Fibroblast of mammary gland (primary cell): ENCODE results near the gene CHPF2.

Experiments
- DNase-seq: peaks from one replicate; pipeline ENCODE4 v3.0.0-alpha.2; 2010; ENCODE audit warnings: low read depth
- H3K4me3 ChIP-seq: 2 replicates; pipeline ENCODE4 v1.5.1; 2011; ENCODE audit warnings: low read depth, mild to moderate bottlenecking, low read length, moderate library complexity; ENCODE audit not compliant: control insufficient read depth
- TF ChIP-seq, protein P1 (sequence below): conservative IDR thresholded peaks from 2 replicates; pipeline ENCODE4 v1.5.1; 2011; ENCODE audit warnings: low read depth, low read length, inconsistent platforms; ENCODE audit not compliant: control insufficient read depth, insufficient read depth

The CHPF2 gene

DNA sequence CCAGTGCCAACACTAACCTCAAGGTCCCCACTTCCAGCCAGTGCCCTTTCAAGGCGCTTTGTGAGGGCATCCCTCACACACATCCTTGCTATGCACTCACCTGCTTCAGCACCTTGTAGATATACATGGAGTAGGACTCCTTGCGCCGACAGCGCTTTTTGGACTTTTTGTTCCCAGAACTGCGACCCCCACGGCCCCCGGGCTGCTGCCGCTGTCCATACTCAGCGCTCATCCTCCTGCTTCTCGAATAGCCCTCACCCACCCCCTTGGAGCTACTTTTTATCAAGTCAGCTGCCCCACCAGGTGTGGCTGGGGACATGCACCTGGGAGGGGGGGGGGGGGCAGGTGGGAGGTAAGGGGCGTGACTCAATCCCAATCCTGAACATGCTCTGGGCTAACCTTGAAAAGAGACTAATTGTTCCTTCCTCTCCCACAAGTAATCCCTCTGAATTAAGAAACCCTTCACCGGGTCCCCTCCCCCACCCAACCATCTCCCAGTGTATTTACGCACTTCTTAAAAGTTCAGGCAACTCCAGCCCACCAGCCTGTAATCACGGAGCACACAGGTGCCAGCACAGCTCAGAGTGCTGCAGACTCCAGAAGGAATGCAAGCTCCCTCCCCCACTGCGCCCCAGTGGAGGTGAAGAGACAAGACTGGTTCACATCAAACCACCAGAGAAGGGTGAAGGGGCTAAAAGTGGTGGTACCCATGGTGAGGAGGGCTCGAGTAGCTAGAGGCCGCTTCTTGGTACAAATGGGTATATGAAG lies 22.0 kb upstream of the CHPF2 start, which contains the start of gene H2BK1:
H2BK1 (minus strand) TSS at position 402 of the 768 bp plus-strand sequence; CDS start at position 232, 170 bp downstream.
- no peak for DNase-seq
- TF ChIP-seq, protein P1, sequence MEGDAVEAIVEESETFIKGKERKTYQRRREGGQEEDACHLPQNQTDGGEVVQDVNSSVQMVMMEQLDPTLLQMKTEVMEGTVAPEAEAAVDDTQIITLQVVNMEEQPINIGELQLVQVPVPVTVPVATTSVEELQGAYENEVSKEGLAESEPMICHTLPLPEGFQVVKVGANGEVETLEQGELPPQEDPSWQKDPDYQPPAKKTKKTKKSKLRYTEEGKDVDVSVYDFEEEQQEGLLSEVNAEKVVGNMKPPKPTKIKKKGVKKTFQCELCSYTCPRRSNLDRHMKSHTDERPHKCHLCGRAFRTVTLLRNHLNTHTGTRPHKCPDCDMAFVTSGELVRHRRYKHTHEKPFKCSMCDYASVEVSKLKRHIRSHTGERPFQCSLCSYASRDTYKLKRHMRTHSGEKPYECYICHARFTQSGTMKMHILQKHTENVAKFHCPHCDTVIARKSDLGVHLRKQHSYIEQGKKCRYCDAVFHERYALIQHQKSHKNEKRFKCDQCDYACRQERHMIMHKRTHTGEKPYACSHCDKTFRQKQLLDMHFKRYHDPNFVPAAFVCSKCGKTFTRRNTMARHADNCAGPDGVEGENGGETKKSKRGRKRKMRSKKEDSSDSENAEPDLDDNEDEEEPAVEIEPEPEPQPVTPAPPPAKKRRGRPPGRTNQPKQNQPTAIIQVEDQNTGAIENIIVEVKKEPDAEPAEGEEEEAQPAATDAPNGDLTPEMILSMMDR, result no peak

GRCh38 chr7:151211155-151211772 lies 21.0 kb upstream of the CHPF2 start:
- TF ChIP-seq, protein P1, result no peak
- no peak for DNase-seq
- no peak overlapping the region for H3K4me3 ChIP-seq

More for the DNA sequence above, 22.0 kb upstream of the CHPF2 start, which contains the start of gene H2BK1:
- no peak within 1 kb of the TSS for H3K4me3 ChIP-seq

- TF ChIP-seq, protein P1, result no peak
- H3K4me3 ChIP-seq, result no peak overlapping the region
- DNase-seq, result no peak
Measured at GRCh38 chr7:151212626-151213025, 19.7 kb upstream of the CHPF2 start.

GRCh38 chr7:151213826-151214225 lies 18.5 kb upstream of the CHPF2 start:
- TF ChIP-seq, protein P1, result no peak
- DNase-seq, result no peak
- no peak overlapping the region for H3K4me3 ChIP-seq

- TF ChIP-seq, protein P1, result no peak
- no peak overlapping the region for H3K4me3 ChIP-seq
- DNase-seq, result no peak
Measured at GRCh38 chr7:151215396-151215795, 16.9 kb upstream of the CHPF2 start.

DNA sequence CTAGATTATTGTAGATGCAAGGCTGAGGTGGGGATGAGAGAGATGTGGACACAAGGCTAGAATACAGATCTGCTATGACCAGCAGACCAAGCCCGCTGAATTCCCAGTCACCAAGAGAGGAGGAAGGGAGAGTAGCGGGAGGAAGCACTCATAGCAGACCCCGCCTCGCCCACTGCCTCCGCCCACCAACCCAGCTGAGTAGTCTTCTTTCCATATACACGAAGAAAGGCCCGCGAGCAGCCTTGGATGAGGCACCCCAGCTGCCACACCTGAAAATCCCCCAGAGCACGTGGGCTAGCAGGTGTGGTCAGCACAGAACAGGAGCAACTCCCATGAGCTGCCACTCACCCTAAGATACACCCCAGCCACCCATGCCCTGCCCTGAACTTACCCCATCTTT lies 14.1 kb upstream of the CHPF2 start:
- H3K4me3 ChIP-seq, result no peak overlapping the region
- no peak for DNase-seq
- TF ChIP-seq, protein P1, result no peak

- no peak overlapping the region for H3K4me3 ChIP-seq
- no peak for DNase-seq
- TF ChIP-seq, protein P1, result no peak
Measured at GRCh38 chr7:151223728-151224127, 8.6 kb upstream of the CHPF2 start.
